Astrocyte (in vitro differentiated cells and primary cell): Measurements from ENCODE around the gene CHMP4B. TPM values are rescaled to one million over a fixed set of nuclear protein-coding genes. Genes with fewer than 3 reads are reported as not detected.

Experiments
- DNase-seq: peaks from one replicate; pipeline ENCODE4 v3.0.0-alpha.2; 2010; ENCODE audit warnings: low read depth
- FAIRE-seq: peaks from 2 replicates; lab custom pipeline; 2011; peaks lifted over from hg19 to GRCh38; lab: Jason Lieb, UNC
- H2AFZ ChIP-seq: 2 replicates; pipeline ENCODE4 v1.6.0; 2012; ENCODE audit warnings: low read depth, low read length, inconsistent platforms
- H3K27ac ChIP-seq: 2 replicates; pipeline ENCODE4 v1.5.1; 2011; ENCODE audit warnings: low read depth, low read length, inconsistent platforms
- H3K27me3 ChIP-seq: 2 replicates; pipeline ENCODE4 v1.6.0; 2011; ENCODE audit warnings: low read length, inconsistent platforms; ENCODE audit not compliant: insufficient read depth
- H3K36me3 ChIP-seq: 2 replicates; pipeline ENCODE4 v1.5.1; 2011; ENCODE audit warnings: low read length, inconsistent platforms; ENCODE audit not compliant: insufficient read depth
- H3K4me1 ChIP-seq: 2 replicates; pipeline ENCODE4 v1.5.1; 2011; ENCODE audit warnings: low read length, inconsistent platforms; ENCODE audit not compliant: insufficient read depth
- H3K4me2 ChIP-seq: 2 replicates; pipeline ENCODE4 v1.6.0; 2012; ENCODE audit warnings: low read length, inconsistent platforms
- H3K4me3 ChIP-seq: 2 replicates; pipeline ENCODE4 v1.5.1; 2011; ENCODE audit warnings: low read depth, mild to moderate bottlenecking, low read length, inconsistent platforms; ENCODE audit not compliant: insufficient read depth
- H3K79me2 ChIP-seq: 2 replicates; pipeline ENCODE4 v1.6.0; 2012; ENCODE audit warnings: mild to moderate bottlenecking, low read length, inconsistent platforms; ENCODE audit not compliant: insufficient read depth
- H3K9ac ChIP-seq: 2 replicates; pipeline ENCODE4 v1.6.0; 2012; ENCODE audit warnings: mild to moderate bottlenecking, low read length, inconsistent platforms
- H3K9me3 ChIP-seq: 2 replicates; pipeline ENCODE4 v1.5.1; 2012; ENCODE audit warnings: low read depth, mild to moderate bottlenecking, low read length, inconsistent platforms; ENCODE audit not compliant: insufficient read depth
- H4K20me1 ChIP-seq: 2 replicates; pipeline ENCODE4 v1.6.0; 2012; ENCODE audit warnings: low read length, inconsistent platforms; ENCODE audit not compliant: insufficient read depth
- H3K27ac Mint-ChIP-seq: one replicate; pipeline ENCODE4 v1.8.0; 2021; ENCODE audit warnings: mild to moderate bottlenecking, mixed read lengths; ENCODE audit not compliant: unreplicated experiment
- H3K27me3 Mint-ChIP-seq: one replicate; pipeline ENCODE4 v1.8.0; 2021; ENCODE audit warnings: low read depth, mixed read lengths; ENCODE audit not compliant: unreplicated experiment
- H3K36me3 Mint-ChIP-seq: one replicate; pipeline ENCODE4 v1.8.0; 2021; ENCODE audit warnings: low read depth, mixed read lengths; ENCODE audit not compliant: unreplicated experiment
- H3K4me1 Mint-ChIP-seq: one replicate; pipeline ENCODE4 v1.8.0; 2021; ENCODE audit warnings: low read depth, mixed read lengths; ENCODE audit not compliant: unreplicated experiment
- H3K4me3 Mint-ChIP-seq: one replicate; pipeline ENCODE4 v1.8.0; 2021; ENCODE audit warnings: mild to moderate bottlenecking, moderate library complexity, mixed read lengths; ENCODE audit not compliant: unreplicated experiment
- H3K9me3 Mint-ChIP-seq: one replicate; pipeline ENCODE4 v1.8.0; 2021; ENCODE audit warnings: mild to moderate bottlenecking, mixed read lengths; ENCODE audit not compliant: unreplicated experiment
- CTCF ChIP-seq: IDR thresholded peaks from 2 replicates; pipeline ENCODE4 v1.5.1; 2011; ENCODE audit warnings: low read depth, mild to moderate bottlenecking, inconsistent platforms, low read length, moderate library complexity; ENCODE audit not compliant: insufficient read depth
- EZH2 ChIP-seq: IDR thresholded peaks from 2 replicates; pipeline ENCODE4 v1.6.1; 2012; ENCODE audit warnings: mild to moderate bottlenecking, low read length, inconsistent platforms; ENCODE audit not compliant: insufficient read depth
- total RNA-seq: library from RNA; stranded (reverse); gene quantifications from 2 replicates; pipeline ENCODE4 v1.2.1, GENCODE V29; 2021

CHMP4B gene
- total RNA-seq, 1 donor from 2014 or later: 90.6 TPM

- no peaks in the 10 kb centered on the region for H3K79me2 ChIP-seq
- H3K9ac ChIP-seq: no peak overlapping the region
- DNase-seq (no peak), FAIRE-seq (no peak)
- H3K36me3 ChIP-seq: no peaks in the 10 kb centered on the region
- H3K27ac ChIP-seq: no peak overlapping the region
- Mint-ChIP-seq H3K9me3 (no peaks in the 10 kb centered on the region), H3K27ac (no peak overlapping the region), H3K4me1 (no peaks in the 10 kb centered on the region), H3K36me3 (peaks cover 13% of the 10 kb centered on the region), H3K4me3 (no peak overlapping the region), H3K27me3 (no peaks in the 10 kb centered on the region)
- H2AFZ ChIP-seq: no peak overlapping the region
- H4K20me1 ChIP-seq: no peaks in the 10 kb centered on the region
- H3K9me3 ChIP-seq: no peaks in the 10 kb centered on the region
- no peak overlapping the region for H3K4me2 ChIP-seq
- no peaks in the 10 kb centered on the region for H3K27me3 ChIP-seq
- no peak overlapping the region for H3K4me3 ChIP-seq
- no peaks in the 10 kb centered on the region for H3K4me1 ChIP-seq
- TF ChIP-seq EZH2 (no peak), CTCF (no peak)
These were observed 43.4 kb upstream of the CHMP4B start for GRCh38 chr20:33767777-33768138.

GRCh38 chr20:33769043-33769442 lies 42.1 kb upstream of the CHMP4B start:
- Histone ChIP-seq H3K9me3 (no peaks in the 10 kb centered on the region), H3K4me1 (no peaks in the 10 kb centered on the region), H3K4me3 (no peak overlapping the region), H2AFZ (no peak overlapping the region), H3K4me2 (no peak overlapping the region), H3K9ac (no peak overlapping the region), H3K36me3 (no peaks in the 10 kb centered on the region), H3K27ac (no peak overlapping the region), H3K27me3 (no peaks in the 10 kb centered on the region), H3K79me2 (no peaks in the 10 kb centered on the region), H4K20me1 (no peaks in the 10 kb centered on the region)
- no peak overlapping the region for H3K27ac Mint-ChIP-seq
- peaks cover 13% of the 10 kb centered on the region for H3K36me3 Mint-ChIP-seq
- no peak for FAIRE-seq
- no peaks in the 10 kb centered on the region for H3K4me1 Mint-ChIP-seq
- TF ChIP-seq CTCF (no peak), EZH2 (no peak)
- H3K27me3 Mint-ChIP-seq: no peaks in the 10 kb centered on the region
- no peaks in the 10 kb centered on the region for H3K9me3 Mint-ChIP-seq
- H3K4me3 Mint-ChIP-seq: no peak overlapping the region
- no peak for DNase-seq

GRCh38 chr20:33770005-33770404 lies 41.1 kb upstream of the CHMP4B start:
- no peaks in the 10 kb centered on the region for H3K36me3 ChIP-seq
- no peaks in the 10 kb centered on the region for H3K27me3 Mint-ChIP-seq
- H3K27ac ChIP-seq: no peak overlapping the region
- H3K27me3 ChIP-seq: no peaks in the 10 kb centered on the region
- H3K4me1 ChIP-seq: no peaks in the 10 kb centered on the region
- H3K4me2 ChIP-seq: no peak overlapping the region
- TF ChIP-seq EZH2: no peak
- no peak for TF ChIP-seq CTCF
- H3K4me1 Mint-ChIP-seq: no peaks in the 10 kb centered on the region
- no peak overlapping the region for H3K4me3 Mint-ChIP-seq
- H3K9me3 Mint-ChIP-seq: no peaks in the 10 kb centered on the region
- DNase-seq: no peak
- peaks cover 14% of the 10 kb centered on the region for H3K36me3 Mint-ChIP-seq
- no peaks in the 10 kb centered on the region for H4K20me1 ChIP-seq
- FAIRE-seq: no peak
- H3K4me3 ChIP-seq: no peak overlapping the region
- no peak overlapping the region for H3K9ac ChIP-seq
- H3K9me3 ChIP-seq: no peaks in the 10 kb centered on the region
- H3K79me2 ChIP-seq: no peaks in the 10 kb centered on the region
- no peak overlapping the region for H2AFZ ChIP-seq
- no peak overlapping the region for H3K27ac Mint-ChIP-seq
